Muscle of leg (tissue), 11 donors: ENCODE data around the gene ST6GALNAC3. TPM values are rescaled to one million over a fixed set of nuclear protein-coding genes. Genes with fewer than 3 reads are reported as not detected.

Experiments
- DNase-seq: peaks from one replicate; pipeline ENCODE4 v3.0.0; 2013
- H3K27ac ChIP-seq: one replicate; pipeline ENCODE4 v1.5.1; 2013; ENCODE audit warnings: mild to moderate bottlenecking, low read length, control low read depth
- H3K27me3 ChIP-seq: one replicate; pipeline ENCODE4 v1.6.1; 2013; ENCODE audit warnings: low read length; ENCODE audit not compliant: control insufficient read depth, insufficient read depth
- H3K36me3 ChIP-seq: one replicate; pipeline ENCODE4 v1.6.1; 2013; ENCODE audit warnings: low read length; ENCODE audit not compliant: control insufficient read depth, insufficient read depth
- H3K4me1 ChIP-seq: one replicate; pipeline ENCODE4 v1.6.1; 2013; ENCODE audit warnings: low read length; ENCODE audit not compliant: control insufficient read depth, insufficient read depth
- H3K4me3 ChIP-seq: one replicate; pipeline ENCODE4 v1.5.1; 2013; ENCODE audit warnings: low read length, control low read depth
- H3K9me3 ChIP-seq: replicated peaks from 2 replicates; pipeline ENCODE4 v1.6.1; 2013; ENCODE audit warnings: low read depth, low read length; ENCODE audit not compliant: control insufficient read depth
- WGBS: methylation state at CpG from one replicate; pipeline ENCODE4 v1.1.5; 2013; ENCODE audit warnings: missing lambda C conversion rate; ENCODE audit not compliant: insufficient coverage; 5-methylcytosine and 5-hydroxymethylcytosine counted together
- polyA plus RNA-seq, 8 donors: library from polyadenylated mRNA; unstranded; fragments of 120-200 nt; gene quantifications; one replicate each; pipeline versions ENCODE4 v1.2.1 to v1.2.3, GENCODE V29; 2013; ENCODE audit warnings: inconsistent platforms in 1 of 8, low replicate concordance in 1 of 8; ENCODE audit not compliant: insufficient read length in 8 of 8, insufficient read depth in 1 of 8
- total RNA-seq: library from RNA; stranded (reverse); fragments of 120-200 nt; gene quantifications from one replicate; pipeline ENCODE4 v1.2.4, GENCODE V29; 2013

The ST6GALNAC3 gene
- total and polyA plus RNA-seq, 9 donors, result 3.6 to 9.0 (median 6.4) TPM

DNA sequence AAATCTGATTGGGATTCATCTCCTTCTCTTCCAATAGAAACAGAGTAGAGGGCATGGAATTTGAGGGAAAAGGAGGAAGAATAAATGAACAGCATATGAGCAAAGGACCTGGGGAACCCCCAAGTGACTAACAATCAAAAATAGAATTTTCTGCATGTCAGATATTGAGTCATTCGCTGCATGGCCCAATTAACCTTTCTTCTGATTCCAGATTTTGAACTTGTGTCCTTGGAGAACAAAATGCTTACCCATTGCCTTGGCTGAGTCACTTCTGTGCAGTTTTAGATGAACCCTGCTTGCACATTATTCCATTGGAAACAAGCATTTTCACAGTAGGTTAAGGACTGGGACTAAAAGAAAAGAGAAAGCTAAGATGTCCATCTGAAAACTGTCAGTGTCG is 390.5 kb downstream of the ST6GALNAC3 start:
- DNase-seq, result no peak
- WGBS, result 89% methylated on average over 1 of the region's 2 CpGs
- Histone ChIP-seq H3K27ac (no peak overlapping the region), H3K27me3 (no peaks in the 10 kb centered on the region), H3K36me3 (no peaks in the 10 kb centered on the region), H3K9me3 (no peaks in the 10 kb centered on the region), H3K4me3 (no peak overlapping the region), H3K4me1 (no peaks in the 10 kb centered on the region)

- no peak overlapping the region for H3K27ac ChIP-seq
- no peak for DNase-seq
- H3K9me3 ChIP-seq, result no peaks in the 10 kb centered on the region
- no peaks in the 10 kb centered on the region for H3K36me3 ChIP-seq
- H3K4me3 ChIP-seq, result no peak overlapping the region
- WGBS, result no CpG with 5 or more reads among the region's 1 CpG
- H3K27me3 ChIP-seq, result no peaks in the 10 kb centered on the region
- no peaks in the 10 kb centered on the region for H3K4me1 ChIP-seq
Observed at GRCh38 chr1:76470166-76470565, 395.6 kb downstream of the ST6GALNAC3 start.

GRCh38 chr1:76471536-76471935 is 397.0 kb downstream of the ST6GALNAC3 start:
- no peak overlapping the region for H3K4me3 ChIP-seq
- H3K27me3 ChIP-seq, result no peaks in the 10 kb centered on the region
- H3K4me1 ChIP-seq, result no peaks in the 10 kb centered on the region
- no peak overlapping the region for H3K27ac ChIP-seq
- no peaks in the 10 kb centered on the region for H3K36me3 ChIP-seq
- no peaks in the 10 kb centered on the region for H3K9me3 ChIP-seq
- DNase-seq, result no peak

GRCh38 chr1:76473591-76473990 is 399.0 kb downstream of the ST6GALNAC3 start:
- H3K9me3 ChIP-seq, result no peaks in the 10 kb centered on the region

GRCh38 chr1:76474922-76475321 is 400.4 kb downstream of the ST6GALNAC3 start:
- no peaks in the 10 kb centered on the region for H3K4me1 ChIP-seq
- no peaks in the 10 kb centered on the region for H3K9me3 ChIP-seq
- H3K27ac ChIP-seq, result no peak overlapping the region
- H3K36me3 ChIP-seq, result no peaks in the 10 kb centered on the region
- no peaks in the 10 kb centered on the region for H3K27me3 ChIP-seq
- no CpG with 5 or more reads among the region's 4 CpGs for WGBS
- no peak for DNase-seq
- H3K4me3 ChIP-seq, result no peak overlapping the region

More at GRCh38 chr1:76473591-76473990, 399.0 kb downstream of the ST6GALNAC3 start:
- H3K4me3 ChIP-seq, result no peak overlapping the region
- H3K36me3 ChIP-seq, result no peaks in the 10 kb centered on the region
- H3K27me3 ChIP-seq, result no peaks in the 10 kb centered on the region
- no peak overlapping the region for H3K27ac ChIP-seq
- WGBS, result no CpG with 5 or more reads among the region's 1 CpG
- no peaks in the 10 kb centered on the region for H3K4me1 ChIP-seq
- DNase-seq, result no peak

DNA sequence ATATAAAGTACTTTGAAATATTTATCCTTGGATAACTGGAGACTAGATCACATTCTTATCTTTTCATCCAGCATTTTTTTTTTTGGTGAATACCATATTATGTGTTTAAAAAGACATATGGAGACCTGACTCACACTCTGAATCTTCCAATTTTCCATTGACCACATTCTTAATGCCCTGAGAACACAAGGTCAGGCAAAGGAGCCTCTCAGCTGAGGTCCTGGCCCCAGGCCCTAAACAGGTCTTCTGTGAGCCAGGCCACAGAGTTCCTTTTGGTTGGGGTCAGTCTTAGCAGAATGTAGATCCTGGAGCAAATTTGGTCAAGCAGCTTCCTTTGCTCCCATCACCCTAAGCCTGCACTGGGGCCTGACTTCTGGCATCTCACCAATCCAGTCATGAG is 402.6 kb downstream of the ST6GALNAC3 start:
- Histone ChIP-seq H3K27ac (no peak overlapping the region), H3K36me3 (no peaks in the 10 kb centered on the region), H3K4me3 (no peak overlapping the region), H3K9me3 (no peaks in the 10 kb centered on the region), H3K27me3 (no peaks in the 10 kb centered on the region), H3K4me1 (no peaks in the 10 kb centered on the region)
- no peak for DNase-seq

DNA sequence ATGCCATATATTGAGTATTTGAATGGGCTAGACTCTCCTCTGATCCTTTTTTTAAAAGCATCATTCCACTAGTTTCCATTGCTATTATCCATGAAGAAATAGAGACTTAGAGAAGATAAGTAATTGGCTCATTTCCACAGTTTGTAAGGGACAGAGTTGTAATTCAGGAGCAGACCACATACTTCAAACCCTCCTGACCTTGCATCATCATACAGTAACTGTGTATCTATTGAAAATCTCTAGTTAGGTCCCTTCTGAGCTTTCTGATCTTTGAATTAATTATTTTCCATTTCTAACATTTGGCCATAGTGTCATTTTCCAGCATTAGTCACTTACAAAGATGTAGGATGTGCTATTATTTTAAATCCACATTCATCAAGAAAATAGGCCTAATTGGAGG is 406.3 kb downstream of the ST6GALNAC3 start:
- Histone ChIP-seq H3K27me3 (no peaks in the 10 kb centered on the region), H3K4me3 (no peak overlapping the region), H3K27ac (no peak overlapping the region), H3K4me1 (no peaks in the 10 kb centered on the region), H3K36me3 (no peaks in the 10 kb centered on the region), H3K9me3 (no peaks in the 10 kb centered on the region)
- DNase-seq, result no peak

GRCh38 chr1:76481672-76482071 is 407.1 kb downstream of the ST6GALNAC3 start:
- DNase-seq, result no peak
- WGBS, result 75% methylated on average over 1 of the region's 1 CpG
- Histone ChIP-seq H3K27me3 (no peaks in the 10 kb centered on the region), H3K27ac (no peak overlapping the region), H3K9me3 (no peaks in the 10 kb centered on the region), H3K4me3 (no peak overlapping the region), H3K4me1 (no peaks in the 10 kb centered on the region), H3K36me3 (no peaks in the 10 kb centered on the region)

GRCh38 chr1:76482272-76482671 is 407.7 kb downstream of the ST6GALNAC3 start:
- no peak overlapping the region for H3K4me3 ChIP-seq
- H3K9me3 ChIP-seq, result no peaks in the 10 kb centered on the region
- no peaks in the 10 kb centered on the region for H3K4me1 ChIP-seq
- H3K27me3 ChIP-seq, result no peaks in the 10 kb centered on the region
- no CpG with 5 or more reads among the region's 2 CpGs for WGBS
- DNase-seq, result no peak
- H3K36me3 ChIP-seq, result no peaks in the 10 kb centered on the region
- no peak overlapping the region for H3K27ac ChIP-seq

DNA sequence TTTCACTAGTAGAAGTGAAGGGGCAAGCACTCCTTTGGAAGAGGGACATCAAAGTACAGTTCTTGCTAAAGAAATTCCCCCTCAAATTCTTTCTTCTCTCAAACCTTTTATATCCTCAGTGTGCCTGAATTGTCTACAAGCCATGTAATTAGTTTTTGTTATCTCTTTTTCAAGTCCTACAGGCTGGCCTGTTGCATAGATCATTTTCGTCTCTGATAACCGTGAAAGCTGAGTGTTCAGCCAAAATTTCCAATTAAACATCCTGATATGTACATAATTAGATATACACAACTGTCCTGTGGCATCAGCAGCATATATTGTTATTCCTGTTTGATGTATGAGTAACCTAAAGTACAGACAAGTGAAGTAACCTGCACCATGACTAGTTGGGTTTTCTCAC is 417.2 kb downstream of the ST6GALNAC3 start:
- no peaks in the 10 kb centered on the region for H3K36me3 ChIP-seq
- H3K4me1 ChIP-seq, result no peaks in the 10 kb centered on the region
- H3K9me3 ChIP-seq, result no peaks in the 10 kb centered on the region
- H3K27ac ChIP-seq, result no peak overlapping the region
- H3K27me3 ChIP-seq, result no peaks in the 10 kb centered on the region
- no peak overlapping the region for H3K4me3 ChIP-seq
- no CpG with 5 or more reads among the region's 2 CpGs for WGBS
- DNase-seq, result no peak

GRCh38 chr1:76492752-76493430 is 418.3 kb downstream of the ST6GALNAC3 start:
- no peak for DNase-seq
- no peak overlapping the region for H3K27ac ChIP-seq
- no peaks in the 10 kb centered on the region for H3K9me3 ChIP-seq
- H3K4me3 ChIP-seq, result no peak overlapping the region
- no peaks in the 10 kb centered on the region for H3K36me3 ChIP-seq
- no peaks in the 10 kb centered on the region for H3K27me3 ChIP-seq
- H3K4me1 ChIP-seq, result peaks cover 2% of the 10 kb centered on the region
